MCF 10A (cell line): ENCODE data around the gene SND1. TPM values are rescaled to one million over a fixed set of nuclear protein-coding genes. Genes with fewer than 3 reads are reported as not detected.
A peak's percentile ranks its signal among the peaks of the same experiment; 100 is the strongest.

ENCODE experiments used
- BruUV-seq: library from RNA; stranded (reverse); fragments of 400-500 nt; replicated peaks from 2 replicates; lab custom pipeline; 2021; lab: Mats Ljungman, UMichigan
- CTCF ChIA-PET: fragments of 300-600 bp; sonication (Branson Sonifier 250); formaldehyde crosslinking; extraction: SDS; loops from one replicate; lab custom pipeline; 2021; ENCODE audit warnings: antibody characterized with exemption, inconsistent platforms; lab: Yijun Ruan, JAX
- POLR2A ChIA-PET: fragments of 300-600, 350-650 bp; sonication (Branson Sonifier 250); formaldehyde crosslinking; extraction: SDS; loops from one replicate; lab custom pipeline; 2020; ENCODE audit warnings: antibody characterized with exemption, inconsistent platforms; lab: Yijun Ruan, JAX
- DNase-seq: peaks from one replicate; pipeline ENCODE4 v3.0.0-alpha.2; 2018; ENCODE audit not compliant: unreplicated experiment
- H3K27ac Mint-ChIP-seq: one replicate; pipeline ENCODE4 v1.8.0; 2022; ENCODE audit warnings: mild to moderate bottlenecking, low read depth, mixed read lengths; ENCODE audit not compliant: unreplicated experiment
- H3K27me3 Mint-ChIP-seq: one replicate; pipeline ENCODE4 v1.8.0; 2022; ENCODE audit warnings: mixed read lengths; ENCODE audit not compliant: insufficient read depth, unreplicated experiment
- H3K36me3 Mint-ChIP-seq: one replicate; pipeline ENCODE4 v1.8.0; 2022; ENCODE audit warnings: mild to moderate bottlenecking, moderate library complexity, mixed read lengths; ENCODE audit not compliant: insufficient read depth, unreplicated experiment
- H3K4me1 Mint-ChIP-seq: one replicate; pipeline ENCODE4 v1.8.0; 2022; ENCODE audit warnings: mixed read lengths; ENCODE audit not compliant: insufficient read depth, unreplicated experiment
- H3K4me3 Mint-ChIP-seq: one replicate; pipeline ENCODE4 v1.8.0; 2022; ENCODE audit warnings: mild to moderate bottlenecking, moderate library complexity, mixed read lengths; ENCODE audit not compliant: unreplicated experiment
- H3K9me3 Mint-ChIP-seq: one replicate; pipeline ENCODE4 v1.8.0; 2022; ENCODE audit warnings: mixed read lengths; ENCODE audit not compliant: unreplicated experiment
- intact Hi-C: fragments of 100-400 bp; cut with micrococcal nuclease; formaldehyde crosslinking; loops from 2 replicates; pipeline ENCODE4 v1.14.1; 2022
- total RNA-seq: library from RNA; stranded (reverse); gene quantifications from 2 replicates; pipeline ENCODE4 v1.2.3, GENCODE V29; 2022
- TF ChIP-seq, protein P1 (sequence below): fragments of 200-600 bp; IDR thresholded peaks from one replicate; pipeline ENCODE4 v1.8.0; 2022; ENCODE audit warnings: antibody characterized with exemption, mild to moderate bottlenecking; ENCODE audit not compliant: unreplicated experiment

The SND1 gene
- total RNA-seq, 1 experiment from 2014 or later = 297 TPM

- H3K36me3 Mint-ChIP-seq = peaks cover 71% of the 10 kb centered on the region
- H3K27me3 Mint-ChIP-seq = no peaks in the 10 kb centered on the region
- intact Hi-C loops = no loop called here
- H3K4me3 Mint-ChIP-seq = no peak overlapping the region
- POLR2A ChIA-PET = interaction anchor here (0.6 kb wide), 1 partner anchor 105 kb away, joined by 3 read pairs; no protein-coding TSS in a partner anchor
- DNase-seq = no peak
- CTCF ChIA-PET = interaction anchor here (1.1 to 1.2 kb wide), 2 partner anchors 16 to 50 kb away, joined by 3 read pairs; no protein-coding TSS in a partner anchor
- H3K9me3 Mint-ChIP-seq = peaks cover 2% of the 10 kb centered on the region
- TF ChIP-seq, protein P1, sequence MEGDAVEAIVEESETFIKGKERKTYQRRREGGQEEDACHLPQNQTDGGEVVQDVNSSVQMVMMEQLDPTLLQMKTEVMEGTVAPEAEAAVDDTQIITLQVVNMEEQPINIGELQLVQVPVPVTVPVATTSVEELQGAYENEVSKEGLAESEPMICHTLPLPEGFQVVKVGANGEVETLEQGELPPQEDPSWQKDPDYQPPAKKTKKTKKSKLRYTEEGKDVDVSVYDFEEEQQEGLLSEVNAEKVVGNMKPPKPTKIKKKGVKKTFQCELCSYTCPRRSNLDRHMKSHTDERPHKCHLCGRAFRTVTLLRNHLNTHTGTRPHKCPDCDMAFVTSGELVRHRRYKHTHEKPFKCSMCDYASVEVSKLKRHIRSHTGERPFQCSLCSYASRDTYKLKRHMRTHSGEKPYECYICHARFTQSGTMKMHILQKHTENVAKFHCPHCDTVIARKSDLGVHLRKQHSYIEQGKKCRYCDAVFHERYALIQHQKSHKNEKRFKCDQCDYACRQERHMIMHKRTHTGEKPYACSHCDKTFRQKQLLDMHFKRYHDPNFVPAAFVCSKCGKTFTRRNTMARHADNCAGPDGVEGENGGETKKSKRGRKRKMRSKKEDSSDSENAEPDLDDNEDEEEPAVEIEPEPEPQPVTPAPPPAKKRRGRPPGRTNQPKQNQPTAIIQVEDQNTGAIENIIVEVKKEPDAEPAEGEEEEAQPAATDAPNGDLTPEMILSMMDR = no peak
- BruUV-seq = no TSS peak
- H3K4me1 Mint-ChIP-seq = peaks cover 26% of the 10 kb centered on the region
- no peak overlapping the region for H3K27ac Mint-ChIP-seq
Measured at GRCh38 chr7:127889677-127890076, 237.7 kb downstream of the SND1 start.

- no peak overlapping the region for H3K27ac Mint-ChIP-seq
- H3K9me3 Mint-ChIP-seq = no peaks in the 10 kb centered on the region
- H3K4me3 Mint-ChIP-seq = no peak overlapping the region
- peaks cover 71% of the 10 kb centered on the region for H3K36me3 Mint-ChIP-seq
- peaks cover 15% of the 10 kb centered on the region for H3K4me1 Mint-ChIP-seq
- POLR2A ChIA-PET = interaction anchor here (0.9 kb wide), 1 partner anchor 155 kb away, joined by 3 read pairs; no protein-coding TSS in a partner anchor
- no TSS peak for BruUV-seq
- CTCF ChIA-PET = interaction anchor here (1.2 to 1.3 kb wide), 2 partner anchors 15 to 183 kb away, joined by 3 to 5 read pairs; no protein-coding TSS in a partner anchor
- TF ChIP-seq, protein P1 = no peak
- no peak for DNase-seq
- no peaks in the 10 kb centered on the region for H3K27me3 Mint-ChIP-seq
- intact Hi-C loops = no loop called here
Measured at GRCh38 chr7:127890726-127891125, 238.7 kb downstream of the SND1 start.

GRCh38 chr7:127891144-127891543 is 239.2 kb downstream of the SND1 start:
- no peak overlapping the region for H3K4me3 Mint-ChIP-seq
- no TSS peak for BruUV-seq
- TF ChIP-seq, protein P1 = no peak
- H3K27me3 Mint-ChIP-seq = no peaks in the 10 kb centered on the region
- peaks cover 11% of the 10 kb centered on the region for H3K4me1 Mint-ChIP-seq
- ChIA-PET POLR2A (interaction anchor here (0.9 kb wide), 1 partner anchor 155 kb away, joined by 3 read pairs; no protein-coding TSS in a partner anchor), CTCF (interaction anchor here (1.3 kb wide), 1 partner anchor 183 kb away, joined by 5 read pairs; no protein-coding TSS in a partner anchor)
- H3K36me3 Mint-ChIP-seq = peaks cover 71% of the 10 kb centered on the region
- no peak overlapping the region for H3K27ac Mint-ChIP-seq
- no peak for DNase-seq
- intact Hi-C loops = no loop called here
- H3K9me3 Mint-ChIP-seq = no peaks in the 10 kb centered on the region

- POLR2A ChIA-PET = interaction anchor here (0.9 to 1.1 kb wide), 2 partner anchors 14 to 154 kb away, joined by 3 read pairs; no protein-coding TSS in a partner anchor
- peaks cover 68% of the 10 kb centered on the region for H3K36me3 Mint-ChIP-seq
- TF ChIP-seq, protein P1 = no peak
- intact Hi-C loops = no loop called here
- no peaks in the 10 kb centered on the region for H3K27me3 Mint-ChIP-seq
- BruUV-seq = no TSS peak
- H3K4me3 Mint-ChIP-seq = no peak overlapping the region
- no peak for DNase-seq
- peak overlapping the region; percentile 7 for H3K27ac Mint-ChIP-seq
- CTCF ChIA-PET = interaction anchor here (0.8 to 1.3 kb wide), 2 partner anchors 100 to 184 kb away, joined by 3 to 5 read pairs; no protein-coding TSS in a partner anchor
- H3K9me3 Mint-ChIP-seq = no peaks in the 10 kb centered on the region
- H3K4me1 Mint-ChIP-seq = peaks cover 10% of the 10 kb centered on the region
Measured at GRCh38 chr7:127891854-127892438, 240.0 kb downstream of the SND1 start.
